ENCODE results near the gene GNGT2. TPM values are rescaled to one million over a fixed set of nuclear protein-coding genes. Genes with fewer than 3 reads are reported as not detected.
"Not testable (repeated sequence)": the region's sequence is repeated elsewhere in the genome, so short reads cannot be mapped to it uniquely, and the experiment has no call there.

GNGT2 gene
- total RNA-seq, 4 donors from 2014 or later: 1.5 to 4.2 (median 2.7) TPM

DNA sequence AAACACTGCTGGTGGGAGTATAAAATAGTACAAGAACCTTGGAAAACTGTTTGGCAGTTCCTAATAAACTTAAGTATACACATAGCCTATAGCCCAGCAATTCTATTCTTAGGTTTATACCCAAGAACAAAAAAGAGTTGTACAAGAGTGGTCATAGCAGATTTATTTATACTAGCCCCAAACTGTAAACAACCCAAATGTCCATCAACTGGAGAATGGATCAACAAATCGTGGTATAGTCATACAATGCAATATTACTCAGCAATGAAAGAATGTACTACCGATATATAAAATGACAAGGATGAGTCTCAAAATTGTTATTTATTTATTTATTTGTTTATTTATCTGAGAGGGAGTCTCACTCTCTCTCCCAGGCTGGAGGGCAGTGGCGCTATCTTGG is 23.1 kb downstream of the GNGT2 start:
- intact Hi-C loops (cut with DNase I): no loop called here
- Histone ChIP-seq H3K27me3 (no peaks in the 10 kb centered on the region), H3K36me3 (no peaks in the 10 kb centered on the region), H3K27ac (no peak overlapping the region), H3K4me1 (no peaks in the 10 kb centered on the region), H3K9me3 (no peaks in the 10 kb centered on the region), H3K4me3 (replicated peaks in 1 of 3) (no peak overlapping the region)
- 94 to 100% methylated on average over 3 of the region's 3 CpGs for WGBS, 2 donors
- no peak for DNase-seq
- TF ChIP-seq, protein P1, sequence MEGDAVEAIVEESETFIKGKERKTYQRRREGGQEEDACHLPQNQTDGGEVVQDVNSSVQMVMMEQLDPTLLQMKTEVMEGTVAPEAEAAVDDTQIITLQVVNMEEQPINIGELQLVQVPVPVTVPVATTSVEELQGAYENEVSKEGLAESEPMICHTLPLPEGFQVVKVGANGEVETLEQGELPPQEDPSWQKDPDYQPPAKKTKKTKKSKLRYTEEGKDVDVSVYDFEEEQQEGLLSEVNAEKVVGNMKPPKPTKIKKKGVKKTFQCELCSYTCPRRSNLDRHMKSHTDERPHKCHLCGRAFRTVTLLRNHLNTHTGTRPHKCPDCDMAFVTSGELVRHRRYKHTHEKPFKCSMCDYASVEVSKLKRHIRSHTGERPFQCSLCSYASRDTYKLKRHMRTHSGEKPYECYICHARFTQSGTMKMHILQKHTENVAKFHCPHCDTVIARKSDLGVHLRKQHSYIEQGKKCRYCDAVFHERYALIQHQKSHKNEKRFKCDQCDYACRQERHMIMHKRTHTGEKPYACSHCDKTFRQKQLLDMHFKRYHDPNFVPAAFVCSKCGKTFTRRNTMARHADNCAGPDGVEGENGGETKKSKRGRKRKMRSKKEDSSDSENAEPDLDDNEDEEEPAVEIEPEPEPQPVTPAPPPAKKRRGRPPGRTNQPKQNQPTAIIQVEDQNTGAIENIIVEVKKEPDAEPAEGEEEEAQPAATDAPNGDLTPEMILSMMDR (IDR thresholded peaks at IDR 0.05): no peak
- TF ChIP-seq POLR2A (IDR thresholded peaks at IDR 0.05): no peak

DNA sequence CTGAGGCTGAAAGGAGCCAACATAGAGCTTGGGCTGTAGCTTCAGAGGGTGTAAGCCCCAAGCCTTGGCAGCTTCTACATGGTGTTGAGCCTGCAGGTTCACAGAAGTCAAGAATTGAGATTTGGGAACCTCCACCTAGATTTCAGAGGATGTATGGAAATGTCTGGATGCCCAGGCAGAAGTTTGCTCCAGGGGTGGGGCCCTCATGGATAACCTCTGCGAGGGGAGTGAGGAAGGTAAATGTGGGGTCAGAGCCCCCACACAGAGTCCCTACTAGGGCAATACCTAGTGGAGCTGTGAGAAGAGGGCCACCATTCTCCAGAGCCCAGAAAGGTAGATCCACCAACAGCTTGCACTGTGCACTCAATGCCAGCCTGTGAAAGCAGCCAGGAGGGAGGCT is 25.0 kb downstream of the GNGT2 start:
- H3K4me3 ChIP-seq (replicated peaks in 1 of 3); H3K27ac ChIP-seq; intact Hi-C loops (cut with DNase I); H3K36me3 ChIP-seq; H3K27me3 ChIP-seq; DNase-seq; H3K4me1 ChIP-seq; H3K9me3 ChIP-seq: not testable (repeated sequence)
- 100% methylated on average over 1 of the region's 1 CpG for WGBS, 2 donors

DNA sequence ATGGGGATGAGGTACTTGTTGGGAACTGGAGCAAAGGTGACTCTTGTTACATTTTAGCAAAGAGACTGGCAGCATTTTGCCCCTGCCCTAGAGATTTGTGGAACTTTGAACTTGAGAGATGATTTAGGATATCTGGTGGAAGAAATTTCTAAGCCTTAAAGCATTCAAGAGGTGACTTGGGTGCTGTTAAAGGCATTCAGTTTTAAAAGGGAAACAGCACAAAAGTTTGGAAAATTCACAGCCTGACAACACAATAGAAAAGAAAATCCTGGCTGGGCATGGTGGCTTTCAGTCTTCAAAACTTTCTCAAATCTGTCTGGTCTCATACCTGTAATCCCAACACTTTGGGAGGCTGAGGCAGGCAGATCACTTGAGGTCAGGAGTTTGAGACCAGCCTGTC is 25.9 kb downstream of the GNGT2 start:
- intact Hi-C loops (cut with DNase I); H3K4me3 ChIP-seq (replicated peaks in 1 of 3); H3K27me3 ChIP-seq; H3K36me3 ChIP-seq; H3K4me1 ChIP-seq; DNase-seq; H3K27ac ChIP-seq; H3K9me3 ChIP-seq: not testable (repeated sequence)

DNA sequence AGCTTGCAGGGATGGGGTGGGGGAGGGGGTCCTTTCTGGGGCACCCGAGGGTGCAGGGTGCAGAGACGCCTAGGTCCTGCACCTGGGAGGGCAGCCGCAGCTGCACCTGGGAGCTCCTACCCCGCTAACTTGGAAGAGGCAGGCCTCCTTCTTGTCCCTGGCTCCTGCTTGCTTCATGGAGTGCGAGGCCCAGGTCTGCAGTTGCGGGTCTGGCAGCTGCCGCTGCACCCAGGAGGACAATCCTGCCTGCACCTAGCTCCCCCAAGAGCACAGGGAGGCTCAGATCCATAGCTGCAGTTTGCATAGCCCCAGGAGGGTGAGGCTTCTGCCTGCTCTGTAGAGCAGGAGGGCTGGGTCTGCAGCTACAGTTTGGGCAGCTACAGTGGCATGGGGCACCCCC is 26.6 kb downstream of the GNGT2 start:
- H3K4me3 ChIP-seq (replicated peaks in 1 of 3): no peak overlapping the region
- H3K4me1 ChIP-seq: peaks cover 0 to 5% of the 10 kb centered on the region in 2 donors
- intact Hi-C loops (cut with DNase I): no loop called here
- no peak overlapping the region for H3K27ac ChIP-seq
- 100% methylated on average over 2 of the region's 7 CpGs; no CpG with 5 or more reads in 1 of the 2 donors for WGBS, 2 donors
- H3K9me3 ChIP-seq: no peaks in the 10 kb centered on the region
- H3K27me3 ChIP-seq: no peaks in the 10 kb centered on the region
- no peak for DNase-seq
- H3K36me3 ChIP-seq: no peaks in the 10 kb centered on the region
- no peak for TF ChIP-seq POLR2A (IDR thresholded peaks at IDR 0.05)
- TF ChIP-seq, protein P1 (IDR thresholded peaks at IDR 0.05): no peak

DNA sequence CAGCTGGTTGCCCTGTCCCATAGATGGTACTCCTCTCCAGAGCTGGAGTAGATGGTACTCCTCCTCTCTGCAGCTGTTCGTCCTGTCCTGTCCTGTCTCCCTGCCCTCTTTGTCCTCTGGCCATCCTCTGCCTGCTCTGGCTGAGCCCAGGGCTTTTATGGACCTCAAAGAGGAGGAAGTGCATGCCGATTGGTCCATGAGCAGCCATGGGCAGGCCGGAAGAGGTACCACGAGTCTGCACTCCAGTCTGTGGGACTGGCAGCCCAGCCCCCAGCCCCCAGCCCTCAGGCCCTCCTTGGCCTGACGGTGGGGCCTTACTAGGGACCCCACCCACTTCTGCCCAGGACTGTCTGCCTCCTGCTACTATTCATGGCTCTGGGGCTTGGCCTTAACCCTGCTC is 27.0 kb downstream of the GNGT2 start:
- H3K9me3 ChIP-seq: no peaks in the 10 kb centered on the region
- H3K36me3 ChIP-seq: no peaks in the 10 kb centered on the region
- H3K4me1 ChIP-seq: peaks cover 0 to 5% of the 10 kb centered on the region in 2 donors
- no peak for DNase-seq
- no peak overlapping the region for H3K4me3 ChIP-seq (replicated peaks in 1 of 3)
- WGBS, 2 donors: 83 to 90% methylated on average over 4 to 5 of the region's 5 CpGs
- TF ChIP-seq POLR2A (IDR thresholded peaks at IDR 0.05): no peak
- TF ChIP-seq, protein P1 (IDR thresholded peaks at IDR 0.05): no peak
- intact Hi-C loops (cut with DNase I): no loop called here
- H3K27me3 ChIP-seq: no peaks in the 10 kb centered on the region
- H3K27ac ChIP-seq: no peak overlapping the region

DNA sequence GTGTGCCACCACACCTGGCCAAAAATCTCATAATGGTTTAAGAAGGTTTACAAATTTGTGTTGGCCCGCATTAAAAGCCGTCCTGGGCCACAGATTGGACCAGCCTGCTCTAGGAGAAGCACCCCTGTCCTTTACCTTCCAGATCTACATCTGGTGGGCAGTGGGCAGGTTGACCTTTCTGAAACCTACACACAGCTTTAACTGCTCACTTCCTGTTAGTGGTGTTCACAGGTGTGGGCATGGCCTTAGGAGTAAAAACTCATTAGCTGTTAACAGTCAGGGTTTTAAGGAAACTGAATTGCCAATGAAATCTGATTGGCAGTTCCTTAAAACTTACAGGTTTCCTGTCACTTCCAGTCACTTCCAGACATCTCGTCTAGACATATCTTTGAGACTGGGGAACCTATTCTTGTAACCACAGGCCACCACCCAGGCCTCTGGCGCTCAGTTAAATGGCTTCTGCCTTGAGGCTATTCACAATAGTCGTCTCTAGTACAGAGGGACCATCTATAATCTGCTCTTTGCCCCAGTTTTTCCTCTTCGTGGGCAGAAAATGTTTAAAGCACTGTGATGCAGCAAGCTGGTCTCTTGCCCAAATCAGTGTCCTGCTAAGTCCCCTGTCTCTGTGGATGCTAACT is 29.3 kb downstream of the GNGT2 start:
- WGBS, 2 donors: 86 to 93% methylated on average over 6 of the region's 6 CpGs
- Histone ChIP-seq H3K9me3 (no peaks in the 10 kb centered on the region), H3K4me3 (replicated peaks in 1 of 3) (no peak overlapping the region), H3K27ac (no peak overlapping the region), H3K27me3 (no peaks in the 10 kb centered on the region), H3K4me1 (peaks cover 0 to 5% of the 10 kb centered on the region in 2 donors), H3K36me3 (no peaks in the 10 kb centered on the region)
- TF ChIP-seq POLR2A (IDR thresholded peaks at IDR 0.05): no peak
- TF ChIP-seq, protein P1 (IDR thresholded peaks at IDR 0.05): no peak
- intact Hi-C loops (cut with DNase I): no loop called here
- no peak for DNase-seq
